HCT116 (cell line): ENCODE results near the gene ADARB1. TPM values are rescaled to one million over a fixed set of nuclear protein-coding genes. Genes with fewer than 3 reads are reported as not detected.

Experiments used
- ATAC-seq: fragments of 200-7000 bp; cut with Tn5 transposase; 2 replicates; pipeline ENCODE4 v1.9.1; 2020; ENCODE audit warnings: mild to moderate bottlenecking, moderate library complexity
- BruUV-seq: library from RNA; stranded (reverse); fragments of 400-500 nt; replicated peaks from 2 replicates; lab custom pipeline; 2021; lab: Mats Ljungman, UMichigan
- CTCF ChIA-PET: fragments of 300-600 bp; sonication (Branson Sonifier 250); formaldehyde crosslinking; loops from one replicate; lab custom pipeline; 2021; ENCODE audit warnings: antibody characterized with exemption; lab: Charles Lee
- POLR2A ChIA-PET: fragments of 300-600, 350-600 bp; sonication (Branson Sonifier 250); formaldehyde crosslinking; loops from one replicate; lab custom pipeline; 2021; ENCODE audit warnings: antibody characterized with exemption; lab: Charles Lee
- RAD21 ChIA-PET, 2 experiments: fragments of 300-600 bp; sonication (Branson Sonifier 250); formaldehyde crosslinking; loops; one replicate each; lab custom pipeline; 2023; ENCODE audit warnings: low total read pairs in 2 of 2; ENCODE audit not compliant: uncharacterized antibody in 2 of 2, unreplicated experiment in 2 of 2, low non-redundant PET in 1 of 2; lab: Charles Lee
- DNase-seq: peaks from one replicate; pipeline ENCODE4 v3.0.0-alpha.2; 2010; ENCODE audit warnings: low read depth, low spot score
- H2AFZ ChIP-seq: fragments of 200-600 bp; shearing (Covaris generic), sonication (generic); 2 replicates; pipeline ENCODE4 v1.6.1; 2017; ENCODE audit warnings: low read depth, mixed run types, mixed read lengths, antibody characterized with exemption, low read length; ENCODE audit not compliant: poor library complexity, severe bottlenecking
- H3K27ac ChIP-seq: 2 replicates; pipeline ENCODE4 v1.5.1; 2012; ENCODE audit warnings: low read depth, low read length
- H3K27me3 ChIP-seq: fragments of 200-600 bp; sonication (generic); 2 replicates; pipeline ENCODE4 v1.6.1; 2016; ENCODE audit warnings: mixed run types, low read length, mixed read lengths; ENCODE audit not compliant: insufficient read depth
- H3K36me3 ChIP-seq, 2 experiments: fragments of 200-500 bp in 1 of 2; fragments of 200-600 bp in 1 of 2; sonication (Bioruptor generic) in 1 of 2; sonication (generic) in 1 of 2; 2 replicates each; pipeline versions ENCODE4 v1.5.1 to v1.6.1; 2014 to 2016; ENCODE audit warnings: low read length in 2 of 2, inconsistent platforms in 1 of 2, mixed read lengths in 1 of 2, mixed run types in 1 of 2; ENCODE audit not compliant: insufficient read depth in 2 of 2, control insufficient read depth in 1 of 2
- H3K4me1 ChIP-seq, 2 experiments: fragments of 200-600 bp in 1 of 2; sonication (generic) in 1 of 2; 2 replicates each; pipeline versions ENCODE4 v1.5.1 to v1.6.1; 2012 to 2017; ENCODE audit warnings: low read length in 2 of 2, inconsistent platforms in 1 of 2, mild to moderate bottlenecking in 1 of 2, mixed read lengths in 1 of 2, mixed run types in 1 of 2, moderate library complexity in 1 of 2; ENCODE audit not compliant: insufficient read depth in 2 of 2, control insufficient read depth in 1 of 2
- H3K4me2 ChIP-seq: fragments of 200-600 bp; sonication (generic); 2 replicates; pipeline ENCODE4 v1.6.1; 2017; ENCODE audit warnings: mixed run types, low read length, mixed read lengths
- H3K4me3 ChIP-seq, 2 experiments: fragments of 200-600 bp in 1 of 2; sonication (generic) in 1 of 2; replicated peaks in 1 of 2; 2 replicates each; pipeline ENCODE4 v1.5.1; 2011 to 2016; ENCODE audit warnings: low read length in 2 of 2, control low read depth in 1 of 2, low read depth in 1 of 2, mild to moderate bottlenecking in 1 of 2, mixed read lengths in 1 of 2, mixed run types in 1 of 2
- H3K79me2 ChIP-seq: fragments of 200-600 bp; sonication (generic); 2 replicates; pipeline ENCODE4 v1.6.1; 2017; ENCODE audit warnings: mild to moderate bottlenecking, mixed run types, low read length, moderate library complexity, mixed read lengths; ENCODE audit not compliant: insufficient read depth
- H3K9ac ChIP-seq: fragments of 200-600 bp; sonication (generic); 2 replicates; pipeline ENCODE4 v1.6.1; 2016; ENCODE audit warnings: low read length, mixed read lengths
- H3K9me2 ChIP-seq: fragments of 200-600 bp; sonication (generic), shearing (Covaris generic); 2 replicates; pipeline ENCODE4 v1.6.1; 2017; ENCODE audit warnings: mixed run types, mild to moderate bottlenecking, moderate library complexity; ENCODE audit not compliant: insufficient read depth
- H3K9me3 ChIP-seq, 2 experiments: fragments of 200-500 bp in 1 of 2; fragments of 200-600 bp in 1 of 2; sonication (Bioruptor generic) in 1 of 2; sonication (generic) in 1 of 2; 2 replicates each; pipeline ENCODE4 v1.6.1; 2014 to 2017; ENCODE audit warnings: low read length in 2 of 2, mixed read lengths in 2 of 2, inconsistent platforms in 1 of 2, low read depth in 1 of 2, mild to moderate bottlenecking in 1 of 2, mixed run types in 1 of 2, moderate library complexity in 1 of 2; ENCODE audit not compliant: control insufficient read depth in 1 of 2, insufficient read depth in 1 of 2
- H4K20me1 ChIP-seq: fragments of 200-600 bp; sonication (generic), shearing (Covaris generic); 2 replicates; pipeline ENCODE4 v1.6.1; 2017; ENCODE audit warnings: mixed run types, mild to moderate bottlenecking, moderate library complexity; ENCODE audit not compliant: insufficient read depth
- CBX3 ChIP-seq: IDR thresholded peaks from 2 replicates; pipeline ENCODE4 v1.6.1; 2012; ENCODE audit warnings: low read depth
- CEBPB ChIP-seq: IDR thresholded peaks from 2 replicates; pipeline ENCODE4 v1.6.1; 2012; ENCODE audit warnings: low read depth
- ELF1 ChIP-seq: IDR thresholded peaks from 2 replicates; pipeline ENCODE4 v1.6.1; 2012; ENCODE audit warnings: low read depth, borderline replicate concordance
- EZH2 ChIP-seq: fragments of 200-600 bp; sonication (generic); IDR thresholded peaks from 2 replicates; pipeline ENCODE4 v1.6.1; 2017; ENCODE audit warnings: antibody characterized with exemption, mixed run types
- EZH2phosphoT487 ChIP-seq: fragments of 200-600 bp; IDR thresholded peaks from 2 replicates; pipeline ENCODE4 v1.6.1; 2018; ENCODE audit warnings: antibody characterized with exemption, borderline replicate concordance
- FOSL1 ChIP-seq: IDR thresholded peaks from 2 replicates; pipeline ENCODE4 v1.6.1; 2012; ENCODE audit warnings: low read depth
- JUND ChIP-seq: IDR thresholded peaks from 2 replicates; pipeline ENCODE4 v1.6.1; 2012
- POLR2A ChIP-seq: IDR thresholded peaks from 2 replicates; pipeline ENCODE4 v1.7.0; 2011; ENCODE audit warnings: borderline replicate concordance; ENCODE audit not compliant: insufficient read depth, insufficient read length; ENCODE audit errors: extremely low read depth
- POLR2AphosphoS5 ChIP-seq: IDR thresholded peaks from 2 replicates; pipeline ENCODE4 v1.6.1; 2011; ENCODE audit warnings: mild to moderate bottlenecking, low read depth, low read length, moderate library complexity
- RAD21 ChIP-seq: IDR thresholded peaks from 2 replicates; pipeline ENCODE4 v1.6.1; 2012; ENCODE audit warnings: low read depth, mild to moderate bottlenecking
- SIN3A ChIP-seq: IDR thresholded peaks from 2 replicates; pipeline ENCODE4 v1.6.1; 2012; ENCODE audit warnings: low read depth
- SP1 ChIP-seq: IDR thresholded peaks from 2 replicates; pipeline ENCODE4 v1.6.1; 2012; ENCODE audit warnings: low read depth
- SRF ChIP-seq: IDR thresholded peaks from 2 replicates; pipeline ENCODE4 v1.6.1; 2012; ENCODE audit warnings: low read depth
- TCF7L2 ChIP-seq: IDR thresholded peaks from 2 replicates; pipeline ENCODE4 v1.7.0; 2011; ENCODE audit warnings: borderline replicate concordance, inconsistent platforms; ENCODE audit not compliant: insufficient read depth, insufficient read length; ENCODE audit errors: extremely low read depth
- ZFX ChIP-seq: fragments of 450-650 bp; IDR thresholded peaks from 2 replicates; pipeline ENCODE4 v1.6.1; 2017
- ZNF274 ChIP-seq: fragments of 200-500 bp; sonication (Bioruptor generic); IDR thresholded peaks from 2 replicates; pipeline ENCODE4 v1.6.1; 2014; ENCODE audit warnings: mild to moderate bottlenecking, low read depth, low read length, inconsistent platforms
- intact Hi-C: fragments of 100-400 bp; cut with micrococcal nuclease; formaldehyde crosslinking; loops from 2 replicates; pipeline ENCODE4 v1.10.0; 2022
- total RNA-seq: library from RNA; stranded (reverse); gene quantifications from one replicate; pipeline ENCODE4 v1.2.1, GENCODE V29; 2021; ENCODE audit not compliant: unreplicated experiment
- TF ChIP-seq, protein P1 (sequence below): IDR thresholded peaks from 2 replicates; pipeline ENCODE4 v1.6.1; 2012
- TF ChIP-seq, protein P2 (sequence below): IDR thresholded peaks from 2 replicates; pipeline ENCODE4 v1.6.1; 2012
- TF ChIP-seq, protein P3 (sequence below), 3 experiments: fragments of 200-600 bp in 1 of 3; sonication (generic) in 1 of 3; IDR thresholded peaks in 2 of 3; conservative IDR thresholded peaks in 1 of 3; 2 replicates each; pipeline ENCODE4 v1.5.1; 2012 to 2017; ENCODE audit warnings: low read depth in 2 of 3, low read length in 2 of 3, antibody characterized with exemption in 1 of 3, borderline replicate concordance in 1 of 3, control low read depth in 1 of 3, mild to moderate bottlenecking in 1 of 3, mixed read lengths in 1 of 3, mixed run types in 1 of 3, moderate library complexity in 1 of 3; ENCODE audit not compliant: insufficient read depth in 1 of 3

ADARB1 gene
- total RNA-seq, 1 experiment from 2014 or later, result 13.5 TPM

DNA sequence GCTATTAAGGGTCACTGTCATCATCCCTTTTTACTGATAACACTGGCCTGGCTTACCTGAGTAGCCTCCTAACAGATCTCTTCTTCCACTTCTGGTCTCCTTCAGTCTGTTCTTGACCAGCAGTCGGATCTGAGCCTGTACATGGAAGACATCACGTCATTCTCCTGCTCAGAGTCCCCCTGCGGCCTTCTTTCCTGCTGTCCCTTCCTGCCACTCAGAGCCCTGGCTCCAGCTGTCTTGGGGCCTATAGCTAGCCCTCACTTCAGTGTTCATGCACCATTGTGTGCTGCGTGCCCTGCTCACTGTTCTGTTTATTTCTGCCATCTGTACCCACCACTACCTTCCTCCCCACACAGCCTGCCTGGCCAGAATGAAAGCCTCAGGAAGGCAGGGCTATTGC lies 8.4 kb downstream of the ADARB1 start:
- Histone ChIP-seq H3K27ac (no peak overlapping the region), H3K4me2 (no peak overlapping the region), H3K79me2 (peaks cover 17% of the 10 kb centered on the region; the same call in 1 of the 2 replicates), H3K27me3 (no peaks in the 10 kb centered on the region), H3K9me3 (no peaks in the 10 kb centered on the region), H4K20me1 (no peaks in the 10 kb centered on the region), H3K36me3 (no peaks in the 10 kb centered on the region), H3K9me2 (no peaks in the 10 kb centered on the region), H3K4me1 (peaks cover 10 to 29% of the 10 kb centered on the region in 2 experiments), H2AFZ (no peak overlapping the region), H3K4me3 (no peak overlapping the region), H3K9ac (no peak overlapping the region)
- TF ChIP-seq POLR2AphosphoS5 (no peak), JUND (no peak), ZNF274 (no peak), POLR2A (no peak), SRF (no peak), SP1 (no peak), ZFX (no peak), SIN3A (no peak)
- TF ChIP-seq, protein P1, sequence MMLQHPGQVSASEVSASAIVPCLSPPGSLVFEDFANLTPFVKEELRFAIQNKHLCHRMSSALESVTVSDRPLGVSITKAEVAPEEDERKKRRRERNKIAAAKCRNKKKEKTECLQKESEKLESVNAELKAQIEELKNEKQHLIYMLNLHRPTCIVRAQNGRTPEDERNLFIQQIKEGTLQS, result no peak
- ATAC-seq (no peak), DNase-seq (no peak)
- intact Hi-C loops, result no loop called here
- ChIA-PET RAD21 (no interaction called here), CTCF (no interaction called here), POLR2A (no interaction called here)
- no TSS peak for BruUV-seq

DNA sequence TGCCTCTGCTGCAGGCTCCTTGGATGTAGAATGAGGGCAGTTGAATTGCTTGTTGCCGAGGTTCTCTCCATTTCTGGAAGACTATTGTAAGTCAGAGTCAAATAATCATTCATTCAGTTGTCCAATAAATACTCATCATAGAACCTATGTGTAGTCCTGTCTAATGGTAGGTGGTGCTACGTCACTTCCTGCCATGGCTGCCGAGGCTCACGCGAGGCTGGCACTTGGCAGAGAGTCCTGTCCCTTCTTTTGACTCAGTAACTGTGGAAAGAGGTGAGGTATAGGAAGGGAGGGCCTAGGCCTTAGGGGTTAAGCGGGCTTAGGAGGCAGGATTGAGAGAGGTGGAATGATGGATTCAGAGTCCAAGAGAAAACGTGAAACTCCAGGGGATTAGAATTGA lies 9.7 kb downstream of the ADARB1 start:
- no peak overlapping the region for H3K27ac ChIP-seq
- H3K9me2 ChIP-seq, result no peaks in the 10 kb centered on the region
- no peak overlapping the region for H3K9ac ChIP-seq
- no peaks in the 10 kb centered on the region for H3K36me3 ChIP-seq
- peaks cover 10 to 29% of the 10 kb centered on the region in 2 experiments for H3K4me1 ChIP-seq
- no peaks in the 10 kb centered on the region for H4K20me1 ChIP-seq
- no TSS peak for BruUV-seq
- no peak overlapping the region for H3K4me2 ChIP-seq
- DNase-seq, result no peak
- ChIA-PET RAD21 (no interaction called here), POLR2A (no interaction called here), CTCF (no interaction called here)
- no peak overlapping the region for H3K4me3 ChIP-seq
- intact Hi-C loops, result no loop called here
- no peaks in the 10 kb centered on the region for H3K9me3 ChIP-seq
- H3K79me2 ChIP-seq, result peaks cover 12% of the 10 kb centered on the region
- ATAC-seq, result no peak
- no peaks in the 10 kb centered on the region for H3K27me3 ChIP-seq
- no peak overlapping the region for H2AFZ ChIP-seq
- TF ChIP-seq CEBPB (no peak), EZH2 (no peak), ELF1 (no peak), EZH2phosphoT487 (no peak), CBX3 (no peak), ZNF274 (no peak), JUND (no peak), SP1 (no peak), SIN3A (no peak), ZFX (no peak), POLR2A (no peak), TCF7L2 (no peak), RAD21 (no peak), FOSL1 (no peak)
- TF ChIP-seq, protein P2, sequence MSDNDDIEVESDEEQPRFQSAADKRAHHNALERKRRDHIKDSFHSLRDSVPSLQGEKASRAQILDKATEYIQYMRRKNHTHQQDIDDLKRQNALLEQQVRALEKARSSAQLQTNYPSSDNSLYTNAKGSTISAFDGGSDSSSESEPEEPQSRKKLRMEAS, result no peak
- TF ChIP-seq, protein P3, sequence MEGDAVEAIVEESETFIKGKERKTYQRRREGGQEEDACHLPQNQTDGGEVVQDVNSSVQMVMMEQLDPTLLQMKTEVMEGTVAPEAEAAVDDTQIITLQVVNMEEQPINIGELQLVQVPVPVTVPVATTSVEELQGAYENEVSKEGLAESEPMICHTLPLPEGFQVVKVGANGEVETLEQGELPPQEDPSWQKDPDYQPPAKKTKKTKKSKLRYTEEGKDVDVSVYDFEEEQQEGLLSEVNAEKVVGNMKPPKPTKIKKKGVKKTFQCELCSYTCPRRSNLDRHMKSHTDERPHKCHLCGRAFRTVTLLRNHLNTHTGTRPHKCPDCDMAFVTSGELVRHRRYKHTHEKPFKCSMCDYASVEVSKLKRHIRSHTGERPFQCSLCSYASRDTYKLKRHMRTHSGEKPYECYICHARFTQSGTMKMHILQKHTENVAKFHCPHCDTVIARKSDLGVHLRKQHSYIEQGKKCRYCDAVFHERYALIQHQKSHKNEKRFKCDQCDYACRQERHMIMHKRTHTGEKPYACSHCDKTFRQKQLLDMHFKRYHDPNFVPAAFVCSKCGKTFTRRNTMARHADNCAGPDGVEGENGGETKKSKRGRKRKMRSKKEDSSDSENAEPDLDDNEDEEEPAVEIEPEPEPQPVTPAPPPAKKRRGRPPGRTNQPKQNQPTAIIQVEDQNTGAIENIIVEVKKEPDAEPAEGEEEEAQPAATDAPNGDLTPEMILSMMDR (IDR thresholded peaks at IDR 0.05 in 2 of 3, conservative IDR thresholded peaks at IDR 0.05 in 1 of 3; ENCODE audit: borderline replicate concordance in 1 of 3, insufficient read depth in 1 of 3, low read depth in 2 of 3, low read length in 2 of 3), result no peak
